Measurements from ENCODE around the gene KCNAB1. TPM values are rescaled to one million over a fixed set of nuclear protein-coding genes. Genes with fewer than 3 reads are reported as not detected.

Gene KCNAB1
- total RNA-seq, 1 experiment from 2014 or later: 1.4 TPM

DNA sequence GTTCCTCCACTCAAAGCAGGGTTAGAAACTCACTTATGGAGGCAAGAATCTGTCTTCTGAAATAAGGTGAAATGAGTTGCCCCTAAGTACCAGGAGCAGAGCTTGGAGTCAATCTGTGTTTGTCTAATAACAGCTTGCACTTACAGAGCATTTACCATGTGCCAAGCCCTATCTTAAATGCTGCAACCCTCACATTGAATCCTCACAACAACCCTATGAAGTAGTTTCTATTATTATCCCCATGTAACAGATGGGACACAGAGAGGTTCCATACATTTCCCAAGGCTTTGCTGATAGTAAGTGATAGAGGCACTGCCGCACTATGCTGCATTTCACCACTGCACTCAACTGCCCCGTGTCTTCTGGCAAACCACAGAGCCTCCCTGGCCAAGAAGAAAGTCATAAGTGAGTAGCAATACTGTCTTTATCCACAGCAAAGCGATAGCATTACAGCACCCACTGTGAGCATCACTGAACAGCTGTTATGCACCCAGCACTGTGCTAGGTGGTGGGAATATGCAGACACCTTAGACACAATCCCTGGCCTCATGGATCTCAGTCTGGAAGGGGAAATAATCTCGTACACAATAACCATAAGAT lies 293.0 kb downstream of the KCNAB1 start:
- CTCF ChIA-PET: no interaction called here
- Histone ChIP-seq H3K79me2 (ENCODE audit: low read depth) (no peaks in the 10 kb centered on the region), H3K4me1 (replicated peaks; ENCODE audit: insufficient read depth) (peaks cover 10% of the 10 kb centered on the region)

DNA sequence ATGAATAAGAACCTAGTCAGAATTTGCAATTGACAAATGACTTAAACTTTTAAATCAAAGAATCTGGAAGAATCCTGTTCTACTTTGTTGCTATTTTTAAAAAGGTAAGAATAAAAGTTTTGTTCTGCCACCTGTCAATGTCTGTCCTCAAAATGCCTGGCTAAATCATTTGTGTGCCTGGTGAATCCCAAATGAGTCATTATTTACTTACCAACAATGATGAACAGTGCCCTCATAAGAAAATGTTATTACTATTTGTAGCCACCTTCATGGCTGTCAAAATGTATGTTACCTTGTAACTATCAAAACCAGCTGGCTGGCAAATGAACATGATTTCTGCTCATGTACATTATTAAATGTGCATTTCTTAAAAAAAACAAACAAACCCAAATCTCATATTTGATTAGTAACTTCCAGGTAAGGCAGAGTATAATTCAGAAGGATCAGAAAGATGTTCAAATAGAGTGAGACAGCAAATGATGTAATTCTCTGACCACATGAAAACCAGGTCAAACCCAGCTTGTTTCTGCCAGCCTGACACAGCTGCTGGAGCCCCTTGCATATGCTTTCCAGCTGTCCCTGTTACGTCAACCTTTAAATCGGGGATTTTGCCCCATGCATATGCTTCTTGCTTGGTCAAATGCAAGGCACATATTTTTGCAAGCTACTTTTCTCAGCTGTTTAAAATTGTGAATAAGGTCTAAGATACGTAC lies 296.6 kb downstream of the KCNAB1 start:
- no peak overlapping the region for H2AFZ ChIP-seq
- no peaks in the 10 kb centered on the region for H3K27me3 ChIP-seq (ENCODE audit: insufficient read depth, low read depth)
- H3K27ac ChIP-seq: no peak overlapping the region
- no peaks in the 10 kb centered on the region for H4K20me1 ChIP-seq (ENCODE audit: insufficient read depth)
- H3K4me2 ChIP-seq: no peak overlapping the region
- peaks cover 10% of the 10 kb centered on the region for H3K4me1 ChIP-seq (replicated peaks; ENCODE audit: insufficient read depth)
- H3K79me2 ChIP-seq (ENCODE audit: low read depth): no peaks in the 10 kb centered on the region
- no peaks in the 10 kb centered on the region for H3K9me3 ChIP-seq (ENCODE audit: insufficient read depth, low read depth)
- no peaks in the 10 kb centered on the region for H3F3A ChIP-seq (ENCODE audit: insufficient read depth, low read depth)
- DNase-seq: no peak
- ChIA-PET CTCF (no interaction called here), POLR2A (ENCODE audit: unreplicated experiment) (interaction anchor here (0.6 to 0.7 kb wide), 2 partner anchors 40 to 396 kb away, joined by 3 to 5 read pairs; no protein-coding TSS in a partner anchor)
- H3K36me3 ChIP-seq (ENCODE audit: low read depth): no peaks in the 10 kb centered on the region
- peaks cover 5% of the 10 kb centered on the region; the same call in 1 of the 2 replicates for H3K9me2 ChIP-seq (ENCODE audit: insufficient read depth)
- intact Hi-C loops (cut with micrococcal nuclease; ENCODE audit: unreplicated experiment): no loop called here
- TF ChIP-seq, protein P1, sequence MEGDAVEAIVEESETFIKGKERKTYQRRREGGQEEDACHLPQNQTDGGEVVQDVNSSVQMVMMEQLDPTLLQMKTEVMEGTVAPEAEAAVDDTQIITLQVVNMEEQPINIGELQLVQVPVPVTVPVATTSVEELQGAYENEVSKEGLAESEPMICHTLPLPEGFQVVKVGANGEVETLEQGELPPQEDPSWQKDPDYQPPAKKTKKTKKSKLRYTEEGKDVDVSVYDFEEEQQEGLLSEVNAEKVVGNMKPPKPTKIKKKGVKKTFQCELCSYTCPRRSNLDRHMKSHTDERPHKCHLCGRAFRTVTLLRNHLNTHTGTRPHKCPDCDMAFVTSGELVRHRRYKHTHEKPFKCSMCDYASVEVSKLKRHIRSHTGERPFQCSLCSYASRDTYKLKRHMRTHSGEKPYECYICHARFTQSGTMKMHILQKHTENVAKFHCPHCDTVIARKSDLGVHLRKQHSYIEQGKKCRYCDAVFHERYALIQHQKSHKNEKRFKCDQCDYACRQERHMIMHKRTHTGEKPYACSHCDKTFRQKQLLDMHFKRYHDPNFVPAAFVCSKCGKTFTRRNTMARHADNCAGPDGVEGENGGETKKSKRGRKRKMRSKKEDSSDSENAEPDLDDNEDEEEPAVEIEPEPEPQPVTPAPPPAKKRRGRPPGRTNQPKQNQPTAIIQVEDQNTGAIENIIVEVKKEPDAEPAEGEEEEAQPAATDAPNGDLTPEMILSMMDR (conservative IDR thresholded peaks at IDR 0.05): no peak
- TF ChIP-seq EZH2 (IDR thresholded peaks at IDR 0.05; ENCODE audit: low read depth): no peak
- H3K4me3 ChIP-seq: no peak overlapping the region
- no TSS peak for BruUV-seq (replicated peaks)

More for the DNA sequence above, 293.0 kb downstream of the KCNAB1 start:
- no peaks in the 10 kb centered on the region for H3K27me3 ChIP-seq (ENCODE audit: insufficient read depth, low read depth)
- POLR2A ChIA-PET (ENCODE audit: unreplicated experiment): no interaction called here
- H3K9me3 ChIP-seq (ENCODE audit: insufficient read depth, low read depth): no peaks in the 10 kb centered on the region
- no peak for TF ChIP-seq EZH2 (IDR thresholded peaks at IDR 0.05; ENCODE audit: low read depth)
- TF ChIP-seq, protein P1 (conservative IDR thresholded peaks at IDR 0.05): no peak
- no TSS peak for BruUV-seq (replicated peaks)
- H3F3A ChIP-seq (ENCODE audit: insufficient read depth, low read depth): no peaks in the 10 kb centered on the region
- no peak overlapping the region for H3K4me3 ChIP-seq
- H3K4me2 ChIP-seq: no peak overlapping the region
- H3K9me2 ChIP-seq (ENCODE audit: insufficient read depth): no peaks in the 10 kb centered on the region; the same call in 1 of the 2 replicates
- no peaks in the 10 kb centered on the region for H4K20me1 ChIP-seq (ENCODE audit: insufficient read depth)
- no peak overlapping the region for H2AFZ ChIP-seq
- no peak for DNase-seq
- intact Hi-C loops (cut with micrococcal nuclease; ENCODE audit: unreplicated experiment): no loop called here
- no peak overlapping the region for H3K27ac ChIP-seq
- no peaks in the 10 kb centered on the region for H3K36me3 ChIP-seq (ENCODE audit: low read depth)

DNA sequence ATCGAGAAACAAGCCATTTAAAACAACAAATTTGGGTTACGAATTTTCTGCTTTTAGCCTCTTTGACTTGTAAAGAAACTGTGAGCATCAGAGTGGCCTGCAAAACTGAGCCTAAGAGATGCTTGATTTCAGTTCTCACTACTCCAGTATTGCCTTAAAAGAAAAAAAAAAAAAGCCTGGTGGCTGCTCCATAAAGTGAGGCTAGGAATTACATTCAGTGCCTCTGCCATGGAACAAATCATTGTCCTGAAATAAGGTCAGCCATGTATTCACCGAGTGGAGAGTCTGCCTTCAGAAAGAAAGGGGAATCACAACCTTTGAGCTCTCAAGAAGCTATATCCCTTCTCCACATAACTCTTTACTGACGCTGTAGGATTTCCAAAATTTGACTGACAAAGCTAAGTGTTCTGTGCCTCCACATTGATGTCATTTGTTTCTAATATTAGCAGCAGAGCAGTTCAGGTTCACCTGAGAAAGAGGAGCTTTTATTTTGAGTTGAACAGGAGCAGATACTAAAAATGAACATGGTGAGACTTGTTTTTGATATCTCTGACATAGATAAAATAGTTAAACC lies 297.3 kb downstream of the KCNAB1 start:
- no peaks in the 10 kb centered on the region for H3F3A ChIP-seq (ENCODE audit: insufficient read depth, low read depth)
- H3K27me3 ChIP-seq (ENCODE audit: insufficient read depth, low read depth): no peaks in the 10 kb centered on the region
- no peaks in the 10 kb centered on the region for H3K36me3 ChIP-seq (ENCODE audit: low read depth)
- H3K4me1 ChIP-seq (replicated peaks; ENCODE audit: insufficient read depth): peaks cover 10% of the 10 kb centered on the region
- no peak overlapping the region for H3K27ac ChIP-seq
- H3K4me3 ChIP-seq: no peak overlapping the region
- no peak overlapping the region for H2AFZ ChIP-seq
- CTCF ChIA-PET: no interaction called here
- POLR2A ChIA-PET (ENCODE audit: unreplicated experiment): no interaction called here
- no peaks in the 10 kb centered on the region for H3K79me2 ChIP-seq (ENCODE audit: low read depth)
- H3K9me2 ChIP-seq (ENCODE audit: insufficient read depth): peaks cover 5% of the 10 kb centered on the region; the same call in 1 of the 2 replicates
- TF ChIP-seq, protein P1 (conservative IDR thresholded peaks at IDR 0.05): no peak
- TF ChIP-seq EZH2 (IDR thresholded peaks at IDR 0.05; ENCODE audit: low read depth): no peak
- intact Hi-C loops (cut with micrococcal nuclease; ENCODE audit: unreplicated experiment): no loop called here
- no peak for DNase-seq
- H3K9me3 ChIP-seq (ENCODE audit: insufficient read depth, low read depth): no peaks in the 10 kb centered on the region
- H3K4me2 ChIP-seq: no peak overlapping the region
- H4K20me1 ChIP-seq (ENCODE audit: insufficient read depth): no peaks in the 10 kb centered on the region
- no TSS peak for BruUV-seq (replicated peaks)

Data from PC-9 (cell line).